ENCODE results near the gene EPN3.

The EPN3 gene

DNA sequence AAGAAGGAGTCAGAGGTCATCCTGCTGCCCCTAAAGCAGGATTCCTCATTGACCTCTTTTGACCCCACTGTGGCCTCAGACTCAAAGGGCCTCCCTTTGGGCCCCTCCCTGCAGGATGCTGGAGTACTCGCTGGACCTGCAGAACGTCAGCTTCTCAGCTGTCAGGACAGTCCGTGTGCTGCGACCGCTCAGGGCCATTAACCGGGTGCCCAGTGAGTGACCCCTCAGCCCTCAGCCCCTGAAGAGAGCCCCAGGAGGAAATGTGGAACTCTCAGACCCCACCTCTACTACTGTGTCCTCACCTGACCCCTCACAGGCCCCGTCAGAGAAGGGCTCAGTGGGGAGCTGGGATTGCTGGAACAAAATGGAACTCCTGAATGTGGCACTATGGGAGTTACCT is 37.1 kb downstream of the EPN3 start:
- Histone ChIP-seq H3K27me3 (ENCODE audit: insufficient read depth, low read length) (no peaks in the 10 kb centered on the region), H3K4me1 (ENCODE audit: control insufficient read depth, insufficient read depth, low read length, unreplicated experiment) (peaks cover 10% of the 10 kb centered on the region), H3K4me3 (ENCODE audit: low read depth, low read length) (no peak overlapping the region), H3K27ac (ENCODE audit: low read depth, low read length) (no peak overlapping the region), H3K79me2 (ENCODE audit: control insufficient read depth, insufficient read depth, low read length, unreplicated experiment) (no peaks in the 10 kb centered on the region), H2AFZ (ENCODE audit: low read length, unreplicated experiment) (no peak overlapping the region), H3K36me3 (ENCODE audit: insufficient read depth, low read length) (no peaks in the 10 kb centered on the region)

DNA sequence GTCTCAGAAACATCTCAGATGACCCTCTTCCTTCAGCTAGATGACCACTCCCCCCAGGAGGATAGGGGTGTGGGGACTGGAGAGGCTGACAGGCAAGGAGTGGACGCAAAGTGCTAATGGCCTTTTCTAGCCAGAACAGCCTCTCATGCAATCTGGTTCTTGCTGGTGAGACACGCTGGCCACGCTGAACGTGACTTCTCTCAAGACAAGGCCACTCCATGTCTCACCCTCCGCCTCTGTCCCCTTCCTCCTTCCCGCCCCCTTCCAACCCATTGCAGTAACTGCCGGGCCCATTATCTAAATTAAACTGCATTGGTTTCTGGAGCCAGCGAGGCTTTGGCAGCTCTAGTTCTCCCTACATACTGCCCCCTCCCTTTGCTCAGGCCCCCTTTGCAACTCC is 37.5 kb downstream of the EPN3 start:
- Histone ChIP-seq H2AFZ (ENCODE audit: low read length, unreplicated experiment) (no peak overlapping the region), H3K27me3 (ENCODE audit: insufficient read depth, low read length) (no peaks in the 10 kb centered on the region), H3K4me3 (ENCODE audit: low read depth, low read length) (no peak overlapping the region), H3K4me1 (ENCODE audit: control insufficient read depth, insufficient read depth, low read length, unreplicated experiment) (peaks cover 6% of the 10 kb centered on the region), H3K36me3 (ENCODE audit: insufficient read depth, low read length) (no peaks in the 10 kb centered on the region), H3K79me2 (ENCODE audit: control insufficient read depth, insufficient read depth, low read length, unreplicated experiment) (no peaks in the 10 kb centered on the region), H3K27ac (ENCODE audit: low read depth, low read length) (no peak overlapping the region)

DNA sequence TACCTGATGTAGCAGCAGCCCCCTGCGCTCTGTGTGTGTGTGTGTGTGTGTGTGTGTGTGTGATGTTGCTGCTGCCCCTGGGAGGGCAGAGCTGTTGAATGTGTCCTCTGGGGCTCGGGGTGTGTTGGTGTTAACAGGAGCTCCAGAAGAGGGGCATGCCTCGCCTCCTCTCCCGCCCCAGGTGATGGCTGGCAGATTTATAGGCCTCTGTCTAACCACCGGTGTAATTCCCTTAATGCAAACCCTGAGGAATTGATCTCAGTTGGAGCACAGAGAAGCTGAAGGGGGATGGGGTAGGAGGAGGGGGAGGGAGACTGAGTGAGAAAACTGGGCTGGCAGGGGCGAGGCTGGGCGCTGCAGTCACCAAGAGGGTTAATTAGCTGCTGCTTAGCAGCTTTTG is 38.0 kb downstream of the EPN3 start:
- Histone ChIP-seq H2AFZ (ENCODE audit: low read length, unreplicated experiment) (no peak overlapping the region), H3K27ac (ENCODE audit: low read depth, low read length) (no peak overlapping the region), H3K79me2 (ENCODE audit: control insufficient read depth, insufficient read depth, low read length, unreplicated experiment) (no peaks in the 10 kb centered on the region), H3K36me3 (ENCODE audit: insufficient read depth, low read length) (no peaks in the 10 kb centered on the region), H3K27me3 (ENCODE audit: insufficient read depth, low read length) (no peaks in the 10 kb centered on the region), H3K4me3 (ENCODE audit: low read depth, low read length) (no peak overlapping the region), H3K4me1 (ENCODE audit: control insufficient read depth, insufficient read depth, low read length, unreplicated experiment) (peaks cover 1% of the 10 kb centered on the region)

DNA sequence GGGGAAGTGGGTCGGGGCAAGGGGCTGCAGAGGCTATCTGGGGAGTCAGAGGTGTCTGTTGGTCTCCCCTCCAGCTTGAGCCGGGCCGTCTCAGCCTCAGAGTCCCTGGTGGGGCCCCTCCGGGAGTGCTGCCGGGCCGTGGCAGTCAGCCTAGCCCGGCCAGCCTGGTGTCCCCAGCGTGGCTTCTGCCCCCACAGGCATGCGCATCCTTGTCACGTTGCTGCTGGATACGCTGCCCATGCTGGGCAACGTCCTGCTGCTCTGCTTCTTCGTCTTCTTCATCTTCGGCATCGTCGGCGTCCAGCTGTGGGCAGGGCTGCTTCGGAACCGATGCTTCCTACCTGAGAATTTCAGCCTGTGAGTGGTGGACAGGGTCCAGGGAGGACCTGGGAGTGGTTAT is 39.1 kb downstream of the EPN3 start:
- Histone ChIP-seq H3K4me1 (ENCODE audit: control insufficient read depth, insufficient read depth, low read length, unreplicated experiment) (no peaks in the 10 kb centered on the region), H2AFZ (ENCODE audit: low read length, unreplicated experiment) (no peak overlapping the region), H3K27me3 (ENCODE audit: insufficient read depth, low read length) (no peaks in the 10 kb centered on the region), H3K36me3 (ENCODE audit: insufficient read depth, low read length) (no peaks in the 10 kb centered on the region), H3K27ac (ENCODE audit: low read depth, low read length) (no peak overlapping the region), H3K79me2 (ENCODE audit: control insufficient read depth, insufficient read depth, low read length, unreplicated experiment) (no peaks in the 10 kb centered on the region), H3K4me3 (ENCODE audit: low read depth, low read length) (no peak overlapping the region)

DNA sequence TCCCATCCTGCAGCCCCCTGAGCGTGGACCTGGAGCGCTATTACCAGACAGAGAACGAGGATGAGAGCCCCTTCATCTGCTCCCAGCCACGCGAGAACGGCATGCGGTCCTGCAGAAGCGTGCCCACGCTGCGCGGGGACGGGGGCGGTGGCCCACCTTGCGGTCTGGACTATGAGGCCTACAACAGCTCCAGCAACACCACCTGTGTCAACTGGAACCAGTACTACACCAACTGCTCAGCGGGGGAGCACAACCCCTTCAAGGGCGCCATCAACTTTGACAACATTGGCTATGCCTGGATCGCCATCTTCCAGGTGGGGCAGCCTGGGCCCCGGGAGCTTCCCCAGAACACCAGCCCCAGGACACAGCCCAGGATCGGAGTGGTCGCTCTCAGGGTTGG is 40.0 kb downstream of the EPN3 start:
- Histone ChIP-seq H3K27me3 (ENCODE audit: insufficient read depth, low read length) (no peaks in the 10 kb centered on the region), H3K4me1 (ENCODE audit: control insufficient read depth, insufficient read depth, low read length, unreplicated experiment) (no peaks in the 10 kb centered on the region), H3K4me3 (ENCODE audit: low read depth, low read length) (no peak overlapping the region), H2AFZ (ENCODE audit: low read length, unreplicated experiment) (no peak overlapping the region), H3K79me2 (ENCODE audit: control insufficient read depth, insufficient read depth, low read length, unreplicated experiment) (no peaks in the 10 kb centered on the region), H3K36me3 (ENCODE audit: insufficient read depth, low read length) (no peaks in the 10 kb centered on the region), H3K27ac (ENCODE audit: low read depth, low read length) (no peak overlapping the region)

DNA sequence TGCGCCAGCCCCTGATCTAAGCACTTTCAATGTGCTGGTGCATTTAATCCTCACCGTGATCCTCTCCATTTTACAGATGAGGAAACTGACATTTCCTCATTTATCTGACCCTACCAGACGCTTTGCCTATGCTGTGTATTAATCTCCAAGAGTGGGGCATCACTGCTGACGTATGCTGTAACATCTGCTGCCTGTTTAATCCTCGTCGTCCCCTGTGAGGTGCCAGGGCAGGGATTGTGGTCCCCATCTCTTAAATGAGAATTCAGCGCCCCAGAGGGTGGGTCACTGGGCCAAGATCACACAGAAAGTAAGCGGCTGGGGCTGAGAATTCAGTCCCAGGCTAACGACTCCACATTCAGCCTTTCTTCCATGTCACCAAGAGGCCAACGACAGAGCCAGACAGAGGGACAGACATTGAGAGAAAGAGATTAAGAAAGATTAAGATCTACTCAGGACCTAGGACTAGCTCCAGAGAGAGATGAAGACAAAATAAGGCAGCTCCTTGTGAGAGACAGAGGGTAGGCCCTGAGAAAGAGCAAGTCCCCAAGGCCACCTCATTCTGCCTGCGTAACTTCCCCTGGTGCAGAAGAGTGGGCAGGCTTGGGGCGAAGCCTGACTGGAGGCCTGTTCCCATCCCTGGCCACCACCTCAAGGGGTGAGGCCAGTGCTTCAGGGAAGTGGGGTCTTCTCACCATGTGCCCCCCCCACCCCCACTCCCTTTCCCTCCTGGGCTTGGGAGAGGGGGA is 41.5 kb downstream of the EPN3 start:
- H3K4me3 ChIP-seq (ENCODE audit: low read depth, low read length) = no peak overlapping the region
- no peaks in the 10 kb centered on the region for H3K36me3 ChIP-seq (ENCODE audit: insufficient read depth, low read length)
- H3K79me2 ChIP-seq (ENCODE audit: control insufficient read depth, insufficient read depth, low read length, unreplicated experiment) = no peaks in the 10 kb centered on the region
- no peaks in the 10 kb centered on the region for H3K4me1 ChIP-seq (ENCODE audit: control insufficient read depth, insufficient read depth, low read length, unreplicated experiment)
- H3K27me3 ChIP-seq (ENCODE audit: insufficient read depth, low read length) = no peaks in the 10 kb centered on the region
- no peak overlapping the region for H3K27ac ChIP-seq (ENCODE audit: low read depth, low read length)
- no peak overlapping the region for H2AFZ ChIP-seq (ENCODE audit: low read length, unreplicated experiment)

DNA sequence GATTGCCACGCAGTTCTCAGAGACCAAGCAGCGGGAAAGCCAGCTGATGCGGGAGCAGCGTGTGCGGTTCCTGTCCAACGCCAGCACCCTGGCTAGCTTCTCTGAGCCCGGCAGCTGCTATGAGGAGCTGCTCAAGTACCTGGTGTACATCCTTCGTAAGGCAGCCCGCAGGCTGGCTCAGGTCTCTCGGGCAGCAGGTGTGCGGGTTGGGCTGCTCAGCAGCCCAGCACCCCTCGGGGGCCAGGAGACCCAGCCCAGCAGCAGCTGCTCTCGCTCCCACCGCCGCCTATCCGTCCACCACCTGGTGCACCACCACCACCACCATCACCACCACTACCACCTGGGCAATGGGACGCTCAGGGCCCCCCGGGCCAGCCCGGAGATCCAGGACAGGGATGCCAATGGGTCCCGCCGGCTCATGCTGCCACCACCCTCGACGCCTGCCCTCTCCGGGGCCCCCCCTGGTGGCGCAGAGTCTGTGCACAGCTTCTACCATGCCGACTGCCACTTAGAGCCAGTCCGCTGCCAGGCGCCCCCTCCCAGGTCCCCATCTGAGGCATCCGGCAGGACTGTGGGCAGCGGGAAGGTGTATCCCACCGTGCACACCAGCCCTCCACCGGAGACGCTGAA is 43.2 kb downstream of the EPN3 start:
- Histone ChIP-seq H3K4me1 (ENCODE audit: control insufficient read depth, insufficient read depth, low read length, unreplicated experiment) (no peaks in the 10 kb centered on the region), H2AFZ (ENCODE audit: low read length, unreplicated experiment) (no peak overlapping the region), H3K27ac (ENCODE audit: low read depth, low read length) (no peak overlapping the region), H3K36me3 (ENCODE audit: insufficient read depth, low read length) (no peaks in the 10 kb centered on the region), H3K79me2 (ENCODE audit: control insufficient read depth, insufficient read depth, low read length, unreplicated experiment) (no peaks in the 10 kb centered on the region), H3K4me3 (ENCODE audit: low read depth, low read length) (no peak overlapping the region), H3K27me3 (ENCODE audit: insufficient read depth, low read length) (no peaks in the 10 kb centered on the region)

DNA sequence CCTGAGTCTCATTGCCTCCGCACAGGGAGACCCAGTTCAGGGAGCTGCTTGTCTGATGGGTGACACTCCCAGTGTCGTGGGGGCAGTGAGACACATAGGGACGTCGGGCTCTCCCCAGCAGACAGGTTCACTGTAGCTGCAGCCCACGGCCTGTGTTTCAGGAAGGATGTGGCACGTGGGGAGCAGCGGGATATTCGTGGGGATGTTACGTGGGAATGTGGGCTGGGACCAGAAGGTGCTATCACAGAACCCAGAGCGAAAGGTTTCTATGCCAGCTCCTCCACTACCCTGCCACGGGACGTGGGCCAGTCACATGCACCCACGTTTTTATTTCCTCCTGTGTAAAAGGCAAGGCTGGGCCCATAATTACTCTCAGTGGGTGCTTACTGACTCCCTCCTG is 44.3 kb downstream of the EPN3 start:
- Histone ChIP-seq H3K36me3 (ENCODE audit: insufficient read depth, low read length) (no peaks in the 10 kb centered on the region), H3K27ac (ENCODE audit: low read depth, low read length) (no peak overlapping the region), H3K27me3 (ENCODE audit: insufficient read depth, low read length) (no peaks in the 10 kb centered on the region), H3K4me1 (ENCODE audit: control insufficient read depth, insufficient read depth, low read length, unreplicated experiment) (no peaks in the 10 kb centered on the region), H3K4me3 (ENCODE audit: low read depth, low read length) (no peak overlapping the region), H3K79me2 (ENCODE audit: control insufficient read depth, insufficient read depth, low read length, unreplicated experiment) (no peaks in the 10 kb centered on the region), H2AFZ (ENCODE audit: low read length, unreplicated experiment) (no peak overlapping the region)

DNA sequence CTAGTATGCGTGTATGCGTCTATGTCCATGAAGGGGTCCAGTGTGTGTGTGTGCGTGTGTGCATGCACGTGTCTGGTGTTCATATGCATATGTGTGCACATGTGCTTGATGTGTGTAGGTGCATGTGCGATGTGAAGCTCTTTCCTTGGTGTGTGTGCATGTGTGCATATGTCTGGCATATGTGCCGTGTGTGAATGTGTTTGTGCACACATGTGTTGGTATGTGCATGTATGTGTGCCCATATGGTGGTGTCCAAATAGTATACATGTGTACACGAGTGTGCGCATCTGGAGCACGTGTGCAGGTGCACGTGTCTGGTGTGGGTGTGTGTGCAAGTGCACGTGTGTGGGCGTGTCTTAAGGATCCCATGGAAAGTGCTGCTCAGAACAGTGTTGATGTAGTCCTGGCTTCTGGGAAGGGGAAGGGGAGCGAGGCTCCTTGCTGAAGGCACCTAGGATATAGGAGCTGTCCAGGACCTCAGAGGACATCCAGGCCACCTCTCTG is 45.0 kb downstream of the EPN3 start:
- H3K79me2 ChIP-seq (ENCODE audit: control insufficient read depth, insufficient read depth, low read length, unreplicated experiment) = no peaks in the 10 kb centered on the region
- H3K27me3 ChIP-seq (ENCODE audit: insufficient read depth, low read length) = no peaks in the 10 kb centered on the region
- no peaks in the 10 kb centered on the region for H3K36me3 ChIP-seq (ENCODE audit: insufficient read depth, low read length)
- H3K4me3 ChIP-seq (ENCODE audit: low read depth, low read length) = no peak overlapping the region
- H3K4me1 ChIP-seq (ENCODE audit: control insufficient read depth, insufficient read depth, low read length, unreplicated experiment) = no peaks in the 10 kb centered on the region
- H3K27ac ChIP-seq (ENCODE audit: low read depth, low read length) = no peak overlapping the region
- no peak overlapping the region for H2AFZ ChIP-seq (ENCODE audit: low read length, unreplicated experiment)

DNA sequence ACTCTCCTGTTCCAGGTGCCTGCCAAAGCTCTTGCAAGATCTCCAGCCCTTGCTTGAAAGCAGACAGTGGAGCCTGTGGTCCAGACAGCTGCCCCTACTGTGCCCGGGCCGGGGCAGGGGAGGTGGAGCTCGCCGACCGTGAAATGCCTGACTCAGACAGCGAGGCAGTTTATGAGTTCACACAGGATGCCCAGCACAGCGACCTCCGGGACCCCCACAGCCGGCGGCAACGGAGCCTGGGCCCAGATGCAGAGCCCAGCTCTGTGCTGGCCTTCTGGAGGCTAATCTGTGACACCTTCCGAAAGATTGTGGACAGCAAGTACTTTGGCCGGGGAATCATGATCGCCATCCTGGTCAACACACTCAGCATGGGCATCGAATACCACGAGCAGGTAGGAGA is 45.6 kb downstream of the EPN3 start:
- H3K36me3 ChIP-seq (ENCODE audit: insufficient read depth, low read length) = no peaks in the 10 kb centered on the region
- no peaks in the 10 kb centered on the region for H3K27me3 ChIP-seq (ENCODE audit: insufficient read depth, low read length)

DNA sequence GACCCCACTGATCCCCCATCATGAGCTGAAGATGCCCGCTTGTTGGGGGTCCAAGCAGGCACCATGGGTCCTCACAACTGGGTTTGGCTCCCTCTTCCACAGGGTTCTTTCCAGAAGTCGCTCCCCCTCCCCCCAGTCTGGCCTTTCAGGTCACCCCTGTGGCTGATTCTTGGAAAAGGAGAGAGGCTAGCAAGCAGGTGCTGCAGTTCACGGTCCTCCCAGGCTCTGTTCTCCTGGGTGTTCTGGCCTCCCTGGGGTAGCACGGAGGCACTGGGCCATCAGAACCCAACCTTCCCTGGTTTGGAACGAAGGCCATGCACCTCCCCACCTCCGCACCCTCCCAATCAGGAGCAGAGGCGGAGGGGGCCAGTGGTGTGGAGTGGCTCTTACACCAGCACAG is 46.9 kb downstream of the EPN3 start:
- no peak overlapping the region for H3K4me3 ChIP-seq (ENCODE audit: low read depth, low read length)
- no peaks in the 10 kb centered on the region for H3K27me3 ChIP-seq (ENCODE audit: insufficient read depth, low read length)
- no peaks in the 10 kb centered on the region for H3K4me1 ChIP-seq (ENCODE audit: control insufficient read depth, insufficient read depth, low read length, unreplicated experiment)
- H3K27ac ChIP-seq (ENCODE audit: low read depth, low read length) = no peak overlapping the region
- H3K36me3 ChIP-seq (ENCODE audit: insufficient read depth, low read length) = no peaks in the 10 kb centered on the region
- no peaks in the 10 kb centered on the region for H3K79me2 ChIP-seq (ENCODE audit: control insufficient read depth, insufficient read depth, low read length, unreplicated experiment)
- H2AFZ ChIP-seq (ENCODE audit: low read length, unreplicated experiment) = no peak overlapping the region

More for the DNA sequence above, 45.6 kb downstream of the EPN3 start:
- no peaks in the 10 kb centered on the region for H3K4me1 ChIP-seq (ENCODE audit: control insufficient read depth, insufficient read depth, low read length, unreplicated experiment)
- H3K27ac ChIP-seq (ENCODE audit: low read depth, low read length) = no peak overlapping the region
- no peak overlapping the region for H2AFZ ChIP-seq (ENCODE audit: low read length, unreplicated experiment)
- H3K4me3 ChIP-seq (ENCODE audit: low read depth, low read length) = no peak overlapping the region
- H3K79me2 ChIP-seq (ENCODE audit: control insufficient read depth, insufficient read depth, low read length, unreplicated experiment) = no peaks in the 10 kb centered on the region

Data from ACC112 (cell line).